GM23338 (cell line): Measurements from ENCODE around the gene MIPEP.

Experiments
- CREB1 ChIP-seq: fragments of 250-450 bp; sonication (Bioruptor Pico); IDR thresholded peaks from 2 replicates; pipeline ENCODE4 v1.5.0; 2020; ENCODE audit warnings: low read depth, mild to moderate bottlenecking, moderate library complexity
- EZH2 ChIP-seq: fragments of 200-600 bp; sonication (generic); IDR thresholded peaks from one replicate; pipeline ENCODE4 v1.8.0; 2017; ENCODE audit warnings: antibody characterized with exemption, mild to moderate bottlenecking, low read depth; ENCODE audit not compliant: unreplicated experiment
- EZH2phosphoT487 ChIP-seq: fragments of 200-600 bp; sonication (generic); IDR thresholded peaks from one replicate; pipeline ENCODE4 v1.8.1; 2018; ENCODE audit warnings: antibody characterized with exemption; ENCODE audit not compliant: unreplicated experiment
- POLR2AphosphoS5 ChIP-seq: IDR thresholded peaks from 2 replicates; pipeline ENCODE4 v1.6.1; 2016; ENCODE audit warnings: antibody characterized with exemption, low read depth
- TF ChIP-seq, protein P1 (sequence below), 2 experiments: fragments of 200-600 bp in 1 of 2; sonication (generic) in 1 of 2; conservative IDR thresholded peaks; 2 replicates each; pipeline versions ENCODE4 v1.5.1 to v1.6.1; 2016 to 2017; ENCODE audit warnings: antibody characterized with exemption in 2 of 2, low read depth in 2 of 2, mild to moderate bottlenecking in 2 of 2, moderate library complexity in 1 of 2
- TF ChIP-seq, protein P2 (sequence below): IDR thresholded peaks from one replicate; pipeline ENCODE4 v1.6.1; 2018; ENCODE audit warnings: antibody characterized with exemption; ENCODE audit not compliant: unreplicated experiment
- TF ChIP-seq, protein P3 (sequence below): IDR thresholded peaks from 2 replicates; pipeline ENCODE4 v1.6.1; 2016; ENCODE audit warnings: antibody characterized with exemption

DNA sequence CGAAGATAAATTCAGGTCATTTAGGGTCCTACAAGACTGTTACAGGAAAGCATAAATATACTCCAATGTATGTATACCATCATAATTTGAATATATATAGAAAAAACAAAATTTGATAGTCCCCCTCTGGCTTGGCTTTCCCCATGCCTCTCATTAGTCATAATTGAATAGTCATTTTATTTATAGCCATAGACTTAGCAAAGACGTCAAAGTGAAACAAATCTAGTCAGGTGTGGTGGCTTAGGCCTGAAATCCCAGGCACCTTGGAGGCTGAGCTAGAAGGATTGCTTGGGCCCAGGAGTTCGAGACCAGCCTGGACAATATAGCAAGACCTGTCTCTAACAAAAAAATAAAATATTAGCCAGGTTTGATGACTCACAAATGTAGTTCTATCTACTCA lies 177.8 kb downstream of the MIPEP start:
- TF ChIP-seq, protein P1, sequence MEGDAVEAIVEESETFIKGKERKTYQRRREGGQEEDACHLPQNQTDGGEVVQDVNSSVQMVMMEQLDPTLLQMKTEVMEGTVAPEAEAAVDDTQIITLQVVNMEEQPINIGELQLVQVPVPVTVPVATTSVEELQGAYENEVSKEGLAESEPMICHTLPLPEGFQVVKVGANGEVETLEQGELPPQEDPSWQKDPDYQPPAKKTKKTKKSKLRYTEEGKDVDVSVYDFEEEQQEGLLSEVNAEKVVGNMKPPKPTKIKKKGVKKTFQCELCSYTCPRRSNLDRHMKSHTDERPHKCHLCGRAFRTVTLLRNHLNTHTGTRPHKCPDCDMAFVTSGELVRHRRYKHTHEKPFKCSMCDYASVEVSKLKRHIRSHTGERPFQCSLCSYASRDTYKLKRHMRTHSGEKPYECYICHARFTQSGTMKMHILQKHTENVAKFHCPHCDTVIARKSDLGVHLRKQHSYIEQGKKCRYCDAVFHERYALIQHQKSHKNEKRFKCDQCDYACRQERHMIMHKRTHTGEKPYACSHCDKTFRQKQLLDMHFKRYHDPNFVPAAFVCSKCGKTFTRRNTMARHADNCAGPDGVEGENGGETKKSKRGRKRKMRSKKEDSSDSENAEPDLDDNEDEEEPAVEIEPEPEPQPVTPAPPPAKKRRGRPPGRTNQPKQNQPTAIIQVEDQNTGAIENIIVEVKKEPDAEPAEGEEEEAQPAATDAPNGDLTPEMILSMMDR (conservative IDR thresholded peaks at IDR 0.05; ENCODE audit: low read depth in 2 of 2) = no peak
- no peak for TF ChIP-seq EZH2
- TF ChIP-seq EZH2phosphoT487 = no peak
- TF ChIP-seq, protein P2, sequence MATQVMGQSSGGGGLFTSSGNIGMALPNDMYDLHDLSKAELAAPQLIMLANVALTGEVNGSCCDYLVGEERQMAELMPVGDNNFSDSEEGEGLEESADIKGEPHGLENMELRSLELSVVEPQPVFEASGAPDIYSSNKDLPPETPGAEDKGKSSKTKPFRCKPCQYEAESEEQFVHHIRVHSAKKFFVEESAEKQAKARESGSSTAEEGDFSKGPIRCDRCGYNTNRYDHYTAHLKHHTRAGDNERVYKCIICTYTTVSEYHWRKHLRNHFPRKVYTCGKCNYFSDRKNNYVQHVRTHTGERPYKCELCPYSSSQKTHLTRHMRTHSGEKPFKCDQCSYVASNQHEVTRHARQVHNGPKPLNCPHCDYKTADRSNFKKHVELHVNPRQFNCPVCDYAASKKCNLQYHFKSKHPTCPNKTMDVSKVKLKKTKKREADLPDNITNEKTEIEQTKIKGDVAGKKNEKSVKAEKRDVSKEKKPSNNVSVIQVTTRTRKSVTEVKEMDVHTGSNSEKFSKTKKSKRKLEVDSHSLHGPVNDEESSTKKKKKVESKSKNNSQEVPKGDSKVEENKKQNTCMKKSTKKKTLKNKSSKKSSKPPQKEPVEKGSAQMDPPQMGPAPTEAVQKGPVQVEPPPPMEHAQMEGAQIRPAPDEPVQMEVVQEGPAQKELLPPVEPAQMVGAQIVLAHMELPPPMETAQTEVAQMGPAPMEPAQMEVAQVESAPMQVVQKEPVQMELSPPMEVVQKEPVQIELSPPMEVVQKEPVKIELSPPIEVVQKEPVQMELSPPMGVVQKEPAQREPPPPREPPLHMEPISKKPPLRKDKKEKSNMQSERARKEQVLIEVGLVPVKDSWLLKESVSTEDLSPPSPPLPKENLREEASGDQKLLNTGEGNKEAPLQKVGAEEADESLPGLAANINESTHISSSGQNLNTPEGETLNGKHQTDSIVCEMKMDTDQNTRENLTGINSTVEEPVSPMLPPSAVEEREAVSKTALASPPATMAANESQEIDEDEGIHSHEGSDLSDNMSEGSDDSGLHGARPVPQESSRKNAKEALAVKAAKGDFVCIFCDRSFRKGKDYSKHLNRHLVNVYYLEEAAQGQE = no peak
- TF ChIP-seq POLR2AphosphoS5 = no peak
- TF ChIP-seq CREB1 (CRISPR knock-in tag) = no peak
- TF ChIP-seq, protein P3, sequence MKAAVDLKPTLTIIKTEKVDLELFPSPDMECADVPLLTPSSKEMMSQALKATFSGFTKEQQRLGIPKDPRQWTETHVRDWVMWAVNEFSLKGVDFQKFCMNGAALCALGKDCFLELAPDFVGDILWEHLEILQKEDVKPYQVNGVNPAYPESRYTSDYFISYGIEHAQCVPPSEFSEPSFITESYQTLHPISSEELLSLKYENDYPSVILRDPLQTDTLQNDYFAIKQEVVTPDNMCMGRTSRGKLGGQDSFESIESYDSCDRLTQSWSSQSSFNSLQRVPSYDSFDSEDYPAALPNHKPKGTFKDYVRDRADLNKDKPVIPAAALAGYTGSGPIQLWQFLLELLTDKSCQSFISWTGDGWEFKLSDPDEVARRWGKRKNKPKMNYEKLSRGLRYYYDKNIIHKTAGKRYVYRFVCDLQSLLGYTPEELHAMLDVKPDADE = no peak
